HFF-Myc (cell line): ENCODE data around the gene SAPCD2.
"Not testable (repeated sequence)": the region's sequence is repeated elsewhere in the genome, so short reads cannot be mapped to it uniquely, and the experiment has no call there.

Experiments
- DNase-seq: peaks from one replicate; pipeline ENCODE4 v3.0.0-alpha.2; 2011; ENCODE audit warnings: low read depth; ENCODE audit errors: extremely low read depth
- H3K4me3 ChIP-seq: replicated peaks from 2 replicates; pipeline ENCODE4 v1.5.1; 2011; ENCODE audit warnings: low read depth, mild to moderate bottlenecking, control low read depth, low read length
- TF ChIP-seq, protein P1 (sequence below): IDR thresholded peaks from 2 replicates; pipeline ENCODE4 v1.5.1; 2012; ENCODE audit warnings: mild to moderate bottlenecking, low read depth, low read length, control low read depth; ENCODE audit errors: missing control alignments

SAPCD2 gene

GRCh38 chr9:137070201-137070905, at the start of gene SAPCD2:
SAPCD2 (minus strand) TSS chr9:137070557; CDS start chr9:137070460, 97 bp downstream.
- TF ChIP-seq, protein P1, sequence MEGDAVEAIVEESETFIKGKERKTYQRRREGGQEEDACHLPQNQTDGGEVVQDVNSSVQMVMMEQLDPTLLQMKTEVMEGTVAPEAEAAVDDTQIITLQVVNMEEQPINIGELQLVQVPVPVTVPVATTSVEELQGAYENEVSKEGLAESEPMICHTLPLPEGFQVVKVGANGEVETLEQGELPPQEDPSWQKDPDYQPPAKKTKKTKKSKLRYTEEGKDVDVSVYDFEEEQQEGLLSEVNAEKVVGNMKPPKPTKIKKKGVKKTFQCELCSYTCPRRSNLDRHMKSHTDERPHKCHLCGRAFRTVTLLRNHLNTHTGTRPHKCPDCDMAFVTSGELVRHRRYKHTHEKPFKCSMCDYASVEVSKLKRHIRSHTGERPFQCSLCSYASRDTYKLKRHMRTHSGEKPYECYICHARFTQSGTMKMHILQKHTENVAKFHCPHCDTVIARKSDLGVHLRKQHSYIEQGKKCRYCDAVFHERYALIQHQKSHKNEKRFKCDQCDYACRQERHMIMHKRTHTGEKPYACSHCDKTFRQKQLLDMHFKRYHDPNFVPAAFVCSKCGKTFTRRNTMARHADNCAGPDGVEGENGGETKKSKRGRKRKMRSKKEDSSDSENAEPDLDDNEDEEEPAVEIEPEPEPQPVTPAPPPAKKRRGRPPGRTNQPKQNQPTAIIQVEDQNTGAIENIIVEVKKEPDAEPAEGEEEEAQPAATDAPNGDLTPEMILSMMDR = no peak
- DNase-seq = peak; percentile 56
- H3K4me3 ChIP-seq = peak within 1 kb of the TSS; percentile 58

- H3K4me3 ChIP-seq = not testable (repeated sequence)
Measured at GRCh38 chr9:137118092-137118603, 47.8 kb upstream of the SAPCD2 start.

GRCh38 chr9:137117269-137117731, 46.9 kb upstream of the SAPCD2 start:
- TF ChIP-seq, protein P1 = no peak
- no peak overlapping the region for H3K4me3 ChIP-seq
- no peak for DNase-seq

More at GRCh38 chr9:137118092-137118603, 47.8 kb upstream of the SAPCD2 start:
- DNase-seq = not testable (repeated sequence)

DNA sequence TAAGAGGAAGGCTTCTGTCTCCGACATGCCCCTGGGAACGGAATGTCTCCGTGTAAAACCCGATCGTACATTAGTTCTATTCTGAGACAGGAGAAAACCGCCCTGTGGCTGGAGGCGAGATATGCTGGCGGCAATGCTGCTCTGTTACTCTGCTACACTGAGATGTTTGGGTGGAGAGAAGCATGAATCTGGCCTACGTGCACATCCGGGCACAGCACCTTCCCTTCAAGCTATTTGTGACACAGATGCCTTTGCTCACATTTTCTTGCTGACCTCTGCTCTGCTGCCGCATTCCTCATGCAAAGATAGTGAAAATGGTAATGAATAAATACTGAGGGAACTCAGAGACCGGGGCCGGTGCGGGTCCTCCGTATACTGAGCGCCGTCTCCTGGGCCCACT, 46.4 kb upstream of the SAPCD2 start:
- TF ChIP-seq, protein P1 = no peak
- no peak overlapping the region for H3K4me3 ChIP-seq
- no peak for DNase-seq

DNA sequence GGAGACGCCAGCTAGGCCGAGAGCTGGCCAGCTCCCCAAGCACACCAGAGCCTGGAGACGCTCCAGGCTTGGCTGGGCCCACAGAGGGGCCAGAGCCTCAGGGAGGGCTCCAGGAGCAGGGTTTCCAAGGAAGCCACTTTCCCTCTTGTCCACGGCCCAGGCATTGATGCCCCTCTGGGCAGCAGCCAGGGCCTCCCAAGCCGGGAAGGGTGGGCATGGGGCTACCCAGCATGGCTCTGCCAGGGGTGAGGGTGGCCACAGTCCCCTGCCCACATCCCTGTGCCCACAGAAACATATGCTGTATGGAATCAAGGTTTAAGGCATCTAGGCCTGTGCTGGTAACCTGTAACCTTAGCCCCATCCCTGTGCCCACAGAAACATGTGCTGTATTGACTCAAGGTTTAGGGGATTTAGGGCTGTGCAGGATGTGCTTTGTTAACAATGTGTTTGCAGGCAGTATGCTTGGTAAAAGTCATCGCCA, 45.7 kb upstream of the SAPCD2 start:
- DNase-seq = no peak
- TF ChIP-seq, protein P1 = no peak
- H3K4me3 ChIP-seq = no peak overlapping the region

GRCh38 chr9:137115394-137116026, 45.2 kb upstream of the SAPCD2 start:
- peak overlapping the region; percentile 50 for H3K4me3 ChIP-seq
- DNase-seq = no peak
- TF ChIP-seq, protein P1 = no peak
